ENCODE measurements around the gene THSD4.
A peak's percentile ranks its signal among the peaks of the same experiment; 100 is the strongest.

GRCh38 chr15:71800835-71801745 is 685.8 kb downstream of the THSD4 start:
- TF ChIP-seq, protein P1, sequence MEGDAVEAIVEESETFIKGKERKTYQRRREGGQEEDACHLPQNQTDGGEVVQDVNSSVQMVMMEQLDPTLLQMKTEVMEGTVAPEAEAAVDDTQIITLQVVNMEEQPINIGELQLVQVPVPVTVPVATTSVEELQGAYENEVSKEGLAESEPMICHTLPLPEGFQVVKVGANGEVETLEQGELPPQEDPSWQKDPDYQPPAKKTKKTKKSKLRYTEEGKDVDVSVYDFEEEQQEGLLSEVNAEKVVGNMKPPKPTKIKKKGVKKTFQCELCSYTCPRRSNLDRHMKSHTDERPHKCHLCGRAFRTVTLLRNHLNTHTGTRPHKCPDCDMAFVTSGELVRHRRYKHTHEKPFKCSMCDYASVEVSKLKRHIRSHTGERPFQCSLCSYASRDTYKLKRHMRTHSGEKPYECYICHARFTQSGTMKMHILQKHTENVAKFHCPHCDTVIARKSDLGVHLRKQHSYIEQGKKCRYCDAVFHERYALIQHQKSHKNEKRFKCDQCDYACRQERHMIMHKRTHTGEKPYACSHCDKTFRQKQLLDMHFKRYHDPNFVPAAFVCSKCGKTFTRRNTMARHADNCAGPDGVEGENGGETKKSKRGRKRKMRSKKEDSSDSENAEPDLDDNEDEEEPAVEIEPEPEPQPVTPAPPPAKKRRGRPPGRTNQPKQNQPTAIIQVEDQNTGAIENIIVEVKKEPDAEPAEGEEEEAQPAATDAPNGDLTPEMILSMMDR (IDR thresholded peaks at IDR 0.05; ENCODE audit: poor library complexity, severe bottlenecking) = peak; percentile 94
- TF ChIP-seq EP300 (conservative IDR thresholded peaks at IDR 0.05; ENCODE audit: poor library complexity, severe bottlenecking) = no peak
- TF ChIP-seq POLR2AphosphoS5 (IDR thresholded peaks at IDR 0.05) = no peak
- TF ChIP-seq RAD21 (conservative IDR thresholded peaks at IDR 0.05) = peak; percentile 98
- no peak for TF ChIP-seq EZH2 (IDR thresholded peaks at IDR 0.05; ENCODE audit: borderline replicate concordance, insufficient read depth, low read length, poor library complexity, severe bottlenecking)
- no peak for TF ChIP-seq TAF1 (IDR thresholded peaks at IDR 0.05; ENCODE audit: low read depth)

All from neural cell (in vitro differentiated cells).